ENCODE results near the gene AZGP1.
"Not testable (repeated sequence)": the region's sequence is repeated elsewhere in the genome, so short reads cannot be mapped to it uniquely, and the experiment has no call there.

The AZGP1 gene

DNA sequence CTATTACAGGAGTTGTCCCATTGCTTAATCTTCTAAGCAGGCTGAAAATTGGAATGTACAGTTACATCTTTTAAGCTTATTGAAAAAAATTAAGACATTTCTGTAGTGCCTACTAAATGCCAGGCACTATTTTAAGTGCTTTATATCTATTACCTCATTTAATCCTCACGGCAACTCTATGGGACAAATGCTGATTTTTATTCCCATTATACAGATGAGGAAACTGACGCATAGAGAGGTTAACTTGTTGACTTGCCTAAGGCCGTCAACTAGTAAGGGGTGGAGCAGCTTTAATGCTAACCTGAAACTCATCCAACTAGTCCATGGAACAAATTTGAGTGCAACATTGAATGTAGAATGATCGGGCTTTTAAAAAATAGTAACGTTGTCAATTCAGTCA, 42.0 kb upstream of the AZGP1 start:
- H3K4me3 ChIP-seq (ENCODE audit: low read length) = no peak overlapping the region
- no peak for DNase-seq (ENCODE audit: low read depth)
- TF ChIP-seq, protein P1, sequence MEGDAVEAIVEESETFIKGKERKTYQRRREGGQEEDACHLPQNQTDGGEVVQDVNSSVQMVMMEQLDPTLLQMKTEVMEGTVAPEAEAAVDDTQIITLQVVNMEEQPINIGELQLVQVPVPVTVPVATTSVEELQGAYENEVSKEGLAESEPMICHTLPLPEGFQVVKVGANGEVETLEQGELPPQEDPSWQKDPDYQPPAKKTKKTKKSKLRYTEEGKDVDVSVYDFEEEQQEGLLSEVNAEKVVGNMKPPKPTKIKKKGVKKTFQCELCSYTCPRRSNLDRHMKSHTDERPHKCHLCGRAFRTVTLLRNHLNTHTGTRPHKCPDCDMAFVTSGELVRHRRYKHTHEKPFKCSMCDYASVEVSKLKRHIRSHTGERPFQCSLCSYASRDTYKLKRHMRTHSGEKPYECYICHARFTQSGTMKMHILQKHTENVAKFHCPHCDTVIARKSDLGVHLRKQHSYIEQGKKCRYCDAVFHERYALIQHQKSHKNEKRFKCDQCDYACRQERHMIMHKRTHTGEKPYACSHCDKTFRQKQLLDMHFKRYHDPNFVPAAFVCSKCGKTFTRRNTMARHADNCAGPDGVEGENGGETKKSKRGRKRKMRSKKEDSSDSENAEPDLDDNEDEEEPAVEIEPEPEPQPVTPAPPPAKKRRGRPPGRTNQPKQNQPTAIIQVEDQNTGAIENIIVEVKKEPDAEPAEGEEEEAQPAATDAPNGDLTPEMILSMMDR (IDR thresholded peaks at IDR 0.05; ENCODE audit: insufficient read depth, low read depth, low read length, missing control alignments) = no peak

DNA sequence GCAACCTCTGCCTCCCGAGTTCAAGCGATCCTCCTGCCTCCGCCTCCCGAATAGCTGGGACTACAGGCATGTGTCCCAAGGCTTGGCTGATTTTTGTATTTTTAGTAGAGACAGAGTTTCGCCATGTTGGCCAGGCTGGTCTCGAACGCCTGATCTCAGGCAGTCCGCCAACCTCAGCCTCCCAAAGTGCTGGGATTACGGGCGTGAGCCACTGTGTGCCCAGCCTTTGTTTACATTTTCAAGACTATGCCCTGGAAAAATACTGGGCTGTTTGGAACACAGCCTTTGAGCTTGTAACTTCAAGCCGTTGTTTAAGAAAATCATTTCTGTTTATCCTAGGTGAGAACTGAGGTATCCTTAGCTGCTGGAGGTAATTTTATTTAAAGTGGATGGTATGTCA, 41.5 kb upstream of the AZGP1 start:
- DNase-seq (ENCODE audit: low read depth) = no peak
- H3K4me3 ChIP-seq (ENCODE audit: low read length) = peak overlapping the region; percentile 5
- TF ChIP-seq, protein P1 (IDR thresholded peaks at IDR 0.05; ENCODE audit: insufficient read depth, low read depth, low read length, missing control alignments) = no peak

DNA sequence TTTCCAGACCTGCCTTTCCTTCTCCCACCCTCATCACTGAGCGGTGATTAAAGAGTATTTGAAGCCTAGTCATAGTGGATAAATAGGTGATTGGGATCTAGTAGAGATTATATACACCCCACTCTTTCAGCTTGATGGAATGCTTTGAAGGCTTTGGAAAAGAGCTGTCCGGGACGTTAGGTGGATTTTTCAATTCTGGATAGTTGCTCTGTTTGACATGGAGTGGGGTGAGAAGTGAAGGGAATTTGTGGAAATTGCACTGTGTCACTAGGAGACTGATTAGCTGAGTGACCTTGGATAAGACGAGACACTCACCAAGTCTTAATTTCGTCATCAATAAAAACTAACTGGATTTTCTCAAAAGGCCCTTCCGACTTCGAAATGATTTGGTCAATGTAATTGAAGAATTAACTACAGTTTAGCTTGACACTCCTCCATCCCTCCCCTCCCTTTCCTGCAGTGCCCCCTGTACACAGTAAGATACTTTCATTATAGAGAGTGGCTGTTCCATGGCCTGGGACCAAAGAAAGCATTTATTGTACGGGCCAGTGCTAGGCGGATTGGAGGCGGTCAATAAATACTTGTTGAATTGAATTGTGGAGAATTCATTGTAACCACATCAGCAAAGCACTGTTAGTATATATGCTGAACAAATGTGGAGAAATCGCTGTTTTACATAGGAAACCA, 40.5 kb upstream of the AZGP1 start:
- no peak for DNase-seq (ENCODE audit: low read depth)
- TF ChIP-seq, protein P1 (IDR thresholded peaks at IDR 0.05; ENCODE audit: insufficient read depth, low read depth, low read length, missing control alignments) = no peak
- peak overlapping the region; percentile 98 for H3K4me3 ChIP-seq (ENCODE audit: low read length)

GRCh38 chr7:100015232-100016214, 39.7 kb upstream of the AZGP1 start, which contains the start of gene ZKSCAN1:
Gene ZKSCAN1 (plus strand): TSS chr7:100015596. CDS start chr7:100023507, 7,911 bp downstream.
- H3K4me3 ChIP-seq (ENCODE audit: low read length) = peak within 1 kb of the TSS; percentile 98
- TF ChIP-seq, protein P1 (IDR thresholded peaks at IDR 0.05; ENCODE audit: insufficient read depth, low read depth, low read length, missing control alignments) = no peak
- DNase-seq (ENCODE audit: low read depth) = peak; percentile 94

- TF ChIP-seq, protein P1 (IDR thresholded peaks at IDR 0.05; ENCODE audit: insufficient read depth, low read depth, low read length, missing control alignments) = no peak
- no peak overlapping the region for H3K4me3 ChIP-seq (ENCODE audit: low read length)
- DNase-seq (ENCODE audit: low read depth) = peak; percentile 78
Observed at GRCh38 chr7:100013328-100013676, 37.5 kb upstream of the AZGP1 start.

DNA sequence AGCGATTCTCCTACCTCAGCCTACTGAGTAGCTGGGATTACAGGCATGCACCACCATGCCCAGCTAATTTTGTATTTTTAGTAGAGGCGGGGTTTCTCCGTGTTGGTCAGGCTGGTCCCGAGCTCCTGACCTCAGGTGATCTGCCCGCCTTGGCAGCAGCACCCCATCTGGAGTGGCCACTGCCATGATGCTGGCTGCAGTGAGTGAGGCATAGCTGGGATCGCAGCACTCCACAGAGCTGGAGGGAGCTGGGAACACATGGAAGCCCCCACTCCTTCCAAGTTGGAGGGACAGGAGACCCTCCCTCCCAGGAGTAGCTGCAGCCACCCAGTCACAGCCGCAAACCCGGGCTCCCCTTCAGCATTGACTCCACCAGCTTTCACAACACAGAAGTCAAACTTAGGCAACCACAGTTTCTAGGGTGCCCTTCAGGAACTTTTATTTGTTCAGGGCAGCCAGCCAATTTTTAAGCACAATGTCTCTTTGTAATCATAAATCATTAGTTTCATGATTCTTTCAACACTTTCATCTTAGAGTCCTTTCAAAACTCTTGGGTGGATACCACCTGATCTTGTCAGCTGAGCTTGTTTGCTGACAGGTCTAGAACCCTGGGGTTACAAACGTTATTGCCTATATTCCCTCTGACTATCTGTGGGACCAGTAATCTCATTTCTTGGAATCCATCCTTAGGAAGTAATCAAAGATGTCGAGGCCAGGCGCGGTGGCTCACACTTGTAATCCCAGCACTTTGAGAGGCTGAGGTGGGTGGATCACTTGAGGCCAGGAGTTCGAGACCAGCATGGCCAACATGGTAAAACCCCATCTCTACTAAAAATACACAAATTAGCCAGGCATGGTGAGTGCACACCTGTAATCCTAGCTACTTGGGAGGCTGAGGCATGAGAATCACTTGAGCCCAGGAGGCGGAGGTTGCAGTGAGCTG, 36.8 kb upstream of the AZGP1 start:
- peak; percentile 81 for DNase-seq (ENCODE audit: low read depth)
- H3K4me3 ChIP-seq (ENCODE audit: low read length) = not testable (repeated sequence)

Data from epithelial cell of esophagus (primary cell).